ENCODE results near the gene CCDC157.
A peak's percentile ranks its signal among the peaks of the same experiment; 100 is the strongest.

The CCDC157 gene

DNA sequence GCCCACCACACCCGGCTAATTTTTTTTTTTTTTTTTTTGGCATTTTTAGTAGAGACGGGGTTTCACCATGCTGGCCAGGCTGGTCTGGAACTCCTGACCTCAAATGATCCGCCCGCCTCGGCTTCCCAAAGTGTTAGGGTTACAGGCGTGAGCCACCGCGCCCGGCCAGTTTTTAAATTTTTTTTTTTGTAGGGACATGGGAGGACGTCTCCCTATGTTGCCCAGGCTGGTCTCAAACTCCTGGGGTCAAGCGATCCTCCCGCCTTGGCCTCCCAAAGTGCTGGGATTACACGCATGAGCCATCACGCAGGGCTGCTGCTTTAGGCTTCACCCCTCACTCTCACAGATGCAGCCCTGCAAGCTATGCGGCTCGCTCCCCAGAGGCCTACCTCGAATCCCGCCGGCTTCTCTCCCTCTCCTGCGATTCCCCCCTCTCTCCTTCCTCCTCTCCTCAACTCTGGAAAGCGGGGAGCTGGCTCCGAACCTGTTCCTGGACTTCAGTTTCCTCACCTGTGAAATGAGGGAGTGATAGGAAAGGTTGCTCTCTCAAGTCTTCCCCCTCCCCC is 926 bp downstream of the CCDC157 start:
- H3K4me1 ChIP-seq (ENCODE audit: control insufficient read depth, insufficient read depth, low read length), result peaks cover 15% of the 10 kb centered on the region
- H3K27ac ChIP-seq (ENCODE audit: low read depth, low read length), result no peak overlapping the region
- H3K4me3 ChIP-seq (ENCODE audit: low read depth, low read length), result peak overlapping the region; percentile 97
- no peaks in the 10 kb centered on the region for H3K9me3 ChIP-seq (ENCODE audit: control insufficient read depth, insufficient read depth, low read depth, low read length)
- no peaks in the 10 kb centered on the region for H3K27me3 ChIP-seq (ENCODE audit: control insufficient read depth, insufficient read depth, low read length)
- no peak overlapping the region for H3K9ac ChIP-seq (ENCODE audit: low read length)
- H3K36me3 ChIP-seq (ENCODE audit: control insufficient read depth, insufficient read depth, low read length), result peaks cover 11% of the 10 kb centered on the region

- Histone ChIP-seq H3K9me3 (ENCODE audit: control insufficient read depth, insufficient read depth, low read depth, low read length) (no peaks in the 10 kb centered on the region), H3K9ac (ENCODE audit: low read length) (no peak overlapping the region), H3K27ac (ENCODE audit: low read depth, low read length) (no peak overlapping the region), H3K4me1 (ENCODE audit: control insufficient read depth, insufficient read depth, low read length) (peaks cover 19% of the 10 kb centered on the region), H3K36me3 (ENCODE audit: control insufficient read depth, insufficient read depth, low read length) (0 out of 2 replicates have a peak, but pooled peaks cover 6% of the 10 kb centered on the region), H3K27me3 (ENCODE audit: control insufficient read depth, insufficient read depth, low read length) (no peaks in the 10 kb centered on the region), H3K4me3 (ENCODE audit: low read depth, low read length) (peak overlapping the region; percentile 97)
Observed at GRCh38 chr22:30358541-30358940, 1.7 kb downstream of the CCDC157 start.

- peaks cover 9% of the 10 kb centered on the region; the same call in 1 of the 2 replicates for H3K36me3 ChIP-seq (ENCODE audit: control insufficient read depth, insufficient read depth, low read length)
- H3K4me3 ChIP-seq (ENCODE audit: low read depth, low read length), result no peak overlapping the region
- H3K27ac ChIP-seq (ENCODE audit: low read depth, low read length), result no peak overlapping the region
- no peaks in the 10 kb centered on the region for H3K27me3 ChIP-seq (ENCODE audit: control insufficient read depth, insufficient read depth, low read length)
- H3K9me3 ChIP-seq (ENCODE audit: control insufficient read depth, insufficient read depth, low read depth, low read length), result no peaks in the 10 kb centered on the region
- H3K4me1 ChIP-seq (ENCODE audit: control insufficient read depth, insufficient read depth, low read length), result peaks cover 16% of the 10 kb centered on the region
- no peak overlapping the region for H3K9ac ChIP-seq (ENCODE audit: low read length)
Observed at GRCh38 chr22:30361916-30362650, 5.3 kb downstream of the CCDC157 start.

DNA sequence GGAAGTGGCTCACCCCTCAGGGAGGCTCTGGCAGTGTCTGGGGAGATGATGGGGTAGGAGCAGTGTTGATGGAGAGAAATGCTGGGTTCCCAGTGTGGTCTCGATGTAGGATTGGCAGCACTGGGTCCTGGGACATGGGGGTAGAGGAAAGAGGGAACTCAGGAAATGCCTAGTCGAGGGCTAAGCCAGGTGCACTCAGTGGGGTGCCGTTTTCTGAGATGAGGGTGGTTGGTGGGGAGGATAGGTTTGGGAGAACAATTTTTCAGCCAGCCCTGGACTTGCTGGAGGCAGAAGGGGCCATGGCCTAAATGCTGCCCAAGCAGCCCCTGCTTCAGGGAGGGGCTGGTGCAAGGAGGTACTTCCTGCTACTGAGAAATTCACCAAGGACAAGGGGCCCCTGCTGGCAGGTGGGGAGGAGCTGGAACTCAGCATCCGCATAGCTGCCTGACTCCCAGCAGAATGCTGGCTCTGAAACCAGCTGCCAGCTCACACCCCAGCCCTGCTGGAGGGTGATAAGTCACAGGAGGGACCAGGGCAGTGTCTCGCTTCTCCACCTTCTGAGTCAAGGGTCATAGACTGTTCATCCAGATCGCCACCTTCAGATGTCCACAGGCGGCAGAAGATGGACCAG is 6.0 kb downstream of the CCDC157 start:
- H3K27ac ChIP-seq (ENCODE audit: low read depth, low read length), result no peak overlapping the region
- no peak overlapping the region for H3K4me3 ChIP-seq (ENCODE audit: low read depth, low read length)
- H3K9me3 ChIP-seq (ENCODE audit: control insufficient read depth, insufficient read depth, low read depth, low read length), result no peaks in the 10 kb centered on the region
- H3K36me3 ChIP-seq (ENCODE audit: control insufficient read depth, insufficient read depth, low read length), result peaks cover 9% of the 10 kb centered on the region; the same call in 1 of the 2 replicates
- H3K4me1 ChIP-seq (ENCODE audit: control insufficient read depth, insufficient read depth, low read length), result peaks cover 16% of the 10 kb centered on the region
- H3K9ac ChIP-seq (ENCODE audit: low read length), result no peak overlapping the region
- no peaks in the 10 kb centered on the region for H3K27me3 ChIP-seq (ENCODE audit: control insufficient read depth, insufficient read depth, low read length)

- H3K27me3 ChIP-seq (ENCODE audit: control insufficient read depth, insufficient read depth, low read length), result no peaks in the 10 kb centered on the region
- H3K27ac ChIP-seq (ENCODE audit: low read depth, low read length), result no peak overlapping the region
- H3K4me3 ChIP-seq (ENCODE audit: low read depth, low read length), result no peak overlapping the region
- peaks cover 9% of the 10 kb centered on the region; the same call in 1 of the 2 replicates for H3K36me3 ChIP-seq (ENCODE audit: control insufficient read depth, insufficient read depth, low read length)
- peaks cover 9% of the 10 kb centered on the region for H3K4me1 ChIP-seq (ENCODE audit: control insufficient read depth, insufficient read depth, low read length)
- no peak overlapping the region for H3K9ac ChIP-seq (ENCODE audit: low read length)
- no peaks in the 10 kb centered on the region for H3K9me3 ChIP-seq (ENCODE audit: control insufficient read depth, insufficient read depth, low read depth, low read length)
Observed at GRCh38 chr22:30365891-30366290, 9.1 kb downstream of the CCDC157 start.

GRCh38 chr22:30368420-30368819 is 11.6 kb downstream of the CCDC157 start:
- no peak overlapping the region for H3K27ac ChIP-seq (ENCODE audit: low read depth, low read length)
- no peak overlapping the region for H3K4me3 ChIP-seq (ENCODE audit: low read depth, low read length)
- no peak overlapping the region for H3K9ac ChIP-seq (ENCODE audit: low read length)
- no peaks in the 10 kb centered on the region for H3K4me1 ChIP-seq (ENCODE audit: control insufficient read depth, insufficient read depth, low read length)
- no peaks in the 10 kb centered on the region for H3K9me3 ChIP-seq (ENCODE audit: control insufficient read depth, insufficient read depth, low read depth, low read length)
- H3K36me3 ChIP-seq (ENCODE audit: control insufficient read depth, insufficient read depth, low read length), result peaks cover 9% of the 10 kb centered on the region; the same call in 1 of the 2 replicates
- no peaks in the 10 kb centered on the region for H3K27me3 ChIP-seq (ENCODE audit: control insufficient read depth, insufficient read depth, low read length)

DNA sequence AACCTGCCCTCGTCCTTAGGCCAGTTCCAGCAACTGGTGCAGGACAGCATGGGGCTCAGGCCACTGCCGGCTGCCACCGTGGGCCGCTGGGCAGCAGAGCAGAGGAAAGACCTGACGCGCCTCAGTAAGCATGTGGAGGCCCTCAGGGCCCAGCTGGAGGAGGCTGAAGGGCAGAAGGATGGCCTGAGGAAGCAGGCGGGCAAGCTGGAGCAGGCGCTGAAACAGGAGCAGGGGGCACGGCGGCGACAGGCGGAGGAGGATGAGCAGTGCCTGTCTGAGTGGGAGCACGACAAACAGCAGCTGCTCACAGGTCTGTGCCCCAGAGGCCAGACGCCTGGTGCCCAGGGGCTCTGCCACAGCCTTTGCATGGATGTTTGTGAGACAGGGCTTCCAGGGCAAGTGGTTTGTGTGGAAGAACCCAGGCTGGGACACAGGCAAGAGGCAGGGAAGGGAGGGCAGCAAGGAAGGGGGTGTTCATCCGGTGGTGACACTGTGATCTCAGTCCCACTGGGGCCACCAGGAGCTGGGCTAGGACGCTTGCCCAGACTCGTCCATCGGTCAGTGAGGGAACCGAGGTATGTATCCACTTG is 13.9 kb downstream of the CCDC157 start:
- no peak overlapping the region for H3K4me3 ChIP-seq (ENCODE audit: low read depth, low read length)
- H3K27ac ChIP-seq (ENCODE audit: low read depth, low read length), result no peak overlapping the region
- no peaks in the 10 kb centered on the region for H3K27me3 ChIP-seq (ENCODE audit: control insufficient read depth, insufficient read depth, low read length)
- peaks cover 10% of the 10 kb centered on the region; the same call in 1 of the 2 replicates for H3K36me3 ChIP-seq (ENCODE audit: control insufficient read depth, insufficient read depth, low read length)
- no peaks in the 10 kb centered on the region for H3K4me1 ChIP-seq (ENCODE audit: control insufficient read depth, insufficient read depth, low read length)
- H3K9ac ChIP-seq (ENCODE audit: low read length), result peak overlapping the region; percentile 25
- no peaks in the 10 kb centered on the region for H3K9me3 ChIP-seq (ENCODE audit: control insufficient read depth, insufficient read depth, low read depth, low read length)

GRCh38 chr22:30371321-30371720 is 14.5 kb downstream of the CCDC157 start:
- H3K4me3 ChIP-seq (ENCODE audit: low read depth, low read length), result no peak overlapping the region
- no peak overlapping the region for H3K9ac ChIP-seq (ENCODE audit: low read length)
- peaks cover 6% of the 10 kb centered on the region; the same call in 1 of the 2 replicates for H3K36me3 ChIP-seq (ENCODE audit: control insufficient read depth, insufficient read depth, low read length)
- no peaks in the 10 kb centered on the region for H3K27me3 ChIP-seq (ENCODE audit: control insufficient read depth, insufficient read depth, low read length)
- H3K27ac ChIP-seq (ENCODE audit: low read depth, low read length), result no peak overlapping the region
- no peaks in the 10 kb centered on the region for H3K4me1 ChIP-seq (ENCODE audit: control insufficient read depth, insufficient read depth, low read length)
- no peaks in the 10 kb centered on the region for H3K9me3 ChIP-seq (ENCODE audit: control insufficient read depth, insufficient read depth, low read depth, low read length)

DNA sequence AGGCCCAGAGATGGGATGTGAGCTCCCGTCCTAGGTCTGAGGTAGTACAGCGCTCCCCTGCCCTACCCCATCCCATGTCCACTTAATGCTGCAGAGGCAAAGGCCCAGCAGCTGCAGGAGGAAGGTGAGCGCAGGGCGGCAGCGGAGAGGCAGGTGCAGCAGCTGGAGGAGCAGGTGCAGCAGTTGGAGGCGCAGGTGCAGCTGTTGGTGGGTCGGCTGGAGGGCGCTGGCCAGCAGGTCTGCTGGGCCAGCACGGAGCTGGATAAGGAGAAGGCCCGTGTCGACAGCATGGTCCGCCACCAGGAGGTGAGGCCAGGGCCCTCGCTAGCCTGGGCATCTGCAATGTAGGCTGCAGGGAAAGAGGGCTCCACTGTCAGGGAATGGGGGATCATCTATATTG is 15.2 kb downstream of the CCDC157 start:
- no peaks in the 10 kb centered on the region for H3K4me1 ChIP-seq (ENCODE audit: control insufficient read depth, insufficient read depth, low read length)
- H3K4me3 ChIP-seq (ENCODE audit: low read depth, low read length), result no peak overlapping the region
- H3K36me3 ChIP-seq (ENCODE audit: control insufficient read depth, insufficient read depth, low read length), result peaks cover 12% of the 10 kb centered on the region
- H3K9me3 ChIP-seq (ENCODE audit: control insufficient read depth, insufficient read depth, low read depth, low read length), result no peaks in the 10 kb centered on the region
- no peaks in the 10 kb centered on the region for H3K27me3 ChIP-seq (ENCODE audit: control insufficient read depth, insufficient read depth, low read length)
- no peak overlapping the region for H3K27ac ChIP-seq (ENCODE audit: low read depth, low read length)
- H3K9ac ChIP-seq (ENCODE audit: low read length), result no peak overlapping the region

DNA sequence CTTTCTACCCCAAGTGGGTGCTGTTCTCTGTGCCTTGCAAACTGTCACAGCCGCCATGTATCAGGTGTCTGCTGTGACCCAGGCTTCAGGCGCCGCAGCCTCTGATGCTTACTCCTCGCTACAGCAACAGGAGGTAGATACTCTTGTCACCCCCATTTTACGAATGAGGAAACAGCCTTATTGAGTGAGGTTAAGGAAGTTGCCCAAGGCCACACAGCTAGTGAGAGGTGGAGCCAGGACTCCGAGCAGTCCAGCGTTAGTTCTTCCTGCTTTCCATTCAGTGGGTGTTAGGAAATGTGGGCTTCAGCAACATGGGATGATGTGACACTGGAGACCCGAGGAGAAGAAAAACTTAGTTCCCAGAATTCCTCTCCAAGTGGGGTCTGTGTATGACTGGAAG is 16.1 kb downstream of the CCDC157 start:
- H3K27ac ChIP-seq (ENCODE audit: low read depth, low read length), result no peak overlapping the region
- peaks cover 21% of the 10 kb centered on the region for H3K36me3 ChIP-seq (ENCODE audit: control insufficient read depth, insufficient read depth, low read length)
- no peaks in the 10 kb centered on the region for H3K4me1 ChIP-seq (ENCODE audit: control insufficient read depth, insufficient read depth, low read length)
- H3K27me3 ChIP-seq (ENCODE audit: control insufficient read depth, insufficient read depth, low read length), result no peaks in the 10 kb centered on the region
- H3K9ac ChIP-seq (ENCODE audit: low read length), result no peak overlapping the region
- no peak overlapping the region for H3K4me3 ChIP-seq (ENCODE audit: low read depth, low read length)
- H3K9me3 ChIP-seq (ENCODE audit: control insufficient read depth, insufficient read depth, low read depth, low read length), result no peaks in the 10 kb centered on the region

Measured in HUES6 (cell line).